IMR-90 (cell line): ENCODE measurements around the gene FCHSD2. TPM values are rescaled to one million over a fixed set of nuclear protein-coding genes. Genes with fewer than 3 reads are reported as not detected.

Source experiments
- ATAC-seq: fragments of 200-7000 bp; cut with Tn5 transposase; 2 replicates; pipeline ENCODE4 v1.9.1; 2020; ENCODE audit warnings: low read depth, mild to moderate bottlenecking, moderate library complexity
- BruUV-seq: library from RNA; stranded (reverse); fragments of 400-500 nt; replicated peaks from 2 replicates; lab custom pipeline; 2021; lab: Mats Ljungman, UMichigan
- CTCF ChIA-PET: fragments of 300-600 bp; formaldehyde crosslinking; extraction: SDS; loops from one replicate; lab custom pipeline; 2021; ENCODE audit warnings: antibody characterized with exemption; lab: Yijun Ruan, JAX
- POLR2A ChIA-PET: fragments of 300-600 bp; sonication (Branson Sonifier 250); formaldehyde crosslinking; loops from one replicate; lab custom pipeline; 2022; ENCODE audit warnings: antibody characterized with exemption; ENCODE audit not compliant: unreplicated experiment; lab: Charles Lee
- DNase-seq: peaks from one replicate; pipeline ENCODE4 v3.0.0; 2013
- H2AFZ ChIP-seq: replicated peaks from 2 replicates; pipeline ENCODE3; 2013; ENCODE audit warnings: low read length, mild to moderate bottlenecking; ENCODE audit not compliant: poor library complexity
- H2AK5ac ChIP-seq: 2 replicates; pipeline ENCODE4 v1.6.1; 2013; ENCODE audit warnings: low read depth, low read length, inconsistent platforms
- H2AK9ac ChIP-seq: replicated peaks from 2 replicates; pipeline ENCODE3; 2013; ENCODE audit warnings: mild to moderate bottlenecking, low read depth, low read length, moderate library complexity; ENCODE audit not compliant: poor library complexity
- H2BK120ac ChIP-seq: 2 replicates; pipeline ENCODE4 v1.6.1; 2013; ENCODE audit warnings: low read depth, low read length, inconsistent platforms
- H2BK15ac ChIP-seq: 3 replicates; pipeline ENCODE4 v1.6.1; 2013; ENCODE audit warnings: low read depth, low read length, inconsistent platforms
- H2BK20ac ChIP-seq: 2 replicates; pipeline ENCODE4 v1.6.1; 2013; ENCODE audit warnings: low read depth, mild to moderate bottlenecking, inconsistent platforms, low read length, moderate library complexity
- H2BK5ac ChIP-seq: 2 replicates; pipeline ENCODE4 v1.6.1; 2013; ENCODE audit warnings: mild to moderate bottlenecking, low read depth, low read length, inconsistent platforms; ENCODE audit not compliant: poor library complexity, severe bottlenecking
- H3K14ac ChIP-seq: replicated peaks from 2 replicates; pipeline ENCODE4 v1.6.1; 2013; ENCODE audit warnings: low read depth, low read length, inconsistent platforms
- H3K18ac ChIP-seq: 2 replicates; pipeline ENCODE4 v1.6.1; 2013; ENCODE audit warnings: low read depth, low read length, control low read depth
- H3K23ac ChIP-seq: 2 replicates; pipeline ENCODE4 v1.6.1; 2013; ENCODE audit warnings: low read depth, low read length, inconsistent platforms
- H3K27ac ChIP-seq: 2 replicates; pipeline ENCODE4 v1.5.1; 2013; ENCODE audit warnings: mild to moderate bottlenecking, control low read depth, low read length; ENCODE audit not compliant: insufficient read depth
- H3K27me3 ChIP-seq: 2 replicates; pipeline ENCODE4 v1.6.1; 2013; ENCODE audit warnings: low read length; ENCODE audit not compliant: control insufficient read depth, insufficient read depth
- H3K36me3 ChIP-seq: 2 replicates; pipeline ENCODE4 v1.6.1; 2013; ENCODE audit warnings: low read length, mixed read lengths; ENCODE audit not compliant: control insufficient read depth, insufficient read depth
- H3K4ac ChIP-seq: 2 replicates; pipeline ENCODE4 v1.6.1; 2013; ENCODE audit warnings: low read depth, low read length, inconsistent platforms
- H3K4me1 ChIP-seq: 2 replicates; pipeline ENCODE4 v1.6.1; 2013; ENCODE audit warnings: low read length, mixed read lengths; ENCODE audit not compliant: control insufficient read depth, insufficient read depth
- H3K4me2 ChIP-seq: 2 replicates; pipeline ENCODE4 v1.6.1; 2013; ENCODE audit warnings: low read depth, mild to moderate bottlenecking, control low read depth, low read length, moderate library complexity
- H3K4me3 ChIP-seq: 2 replicates; pipeline ENCODE4 v1.5.1; 2013; ENCODE audit warnings: low read depth, mild to moderate bottlenecking, control low read depth, low read length, moderate library complexity; ENCODE audit not compliant: insufficient read depth
- H3K56ac ChIP-seq: 2 replicates; pipeline ENCODE4 v1.6.1; 2013; ENCODE audit warnings: low read length, inconsistent platforms; ENCODE audit not compliant: insufficient read depth; ENCODE audit errors: extremely low read depth
- H3K79me1 ChIP-seq, 2 experiments: 2 replicates each; pipeline ENCODE4 v1.6.1; 2013; ENCODE audit warnings: low read length in 2 of 2, inconsistent platforms in 1 of 2, low read depth in 1 of 2
- H3K9ac ChIP-seq: 2 replicates; pipeline ENCODE4 v1.6.1; 2013; ENCODE audit warnings: low read depth, low read length, control low read depth
- H3K9me1 ChIP-seq: 2 replicates; pipeline ENCODE4 v1.6.1; 2013; ENCODE audit warnings: low read length, inconsistent platforms; ENCODE audit not compliant: insufficient read depth
- H3K9me3 ChIP-seq: 2 replicates; pipeline ENCODE4 v1.6.1; 2013; ENCODE audit warnings: low read length; ENCODE audit not compliant: control insufficient read depth, insufficient read depth
- H4K20me1 ChIP-seq: 2 replicates; pipeline ENCODE4 v1.6.1; 2013; ENCODE audit warnings: low read length, inconsistent platforms; ENCODE audit not compliant: insufficient read depth
- H4K5ac ChIP-seq: 2 replicates; pipeline ENCODE4 v1.6.1; 2013; ENCODE audit warnings: mild to moderate bottlenecking, low read depth, low read length, control low read depth
- H4K8ac ChIP-seq, 2 experiments: 2 replicates each; pipeline ENCODE4 v1.6.1; 2013; ENCODE audit warnings: low read depth in 2 of 2, low read length in 2 of 2, control low read depth in 1 of 2, inconsistent platforms in 1 of 2
- H4K91ac ChIP-seq: 2 replicates; pipeline ENCODE4 v1.6.1; 2013; ENCODE audit warnings: low read depth, low read length, inconsistent platforms; ENCODE audit not compliant: insufficient read depth
- POLR2A ChIP-seq: IDR thresholded peaks from 2 replicates; pipeline ENCODE4 v1.6.1; 2012; ENCODE audit warnings: mild to moderate bottlenecking, low read depth, low read length
- RCOR1 ChIP-seq: IDR thresholded peaks from 2 replicates; pipeline ENCODE4 v1.6.1; 2012; ENCODE audit warnings: mild to moderate bottlenecking, low read length, improper control_type of control experiment; ENCODE audit not compliant: insufficient replicate concordance
- WGBS, 2 experiments: methylation state at CpG; one replicate each; pipeline versions ENCODE4 v1.1.5 to v1.1.7; 2013; ENCODE audit warnings: missing lambda C conversion rate in 2 of 2; ENCODE audit not compliant: insufficient read length in 1 of 2; ENCODE audit errors: extremely low coverage in 2 of 2; 5-methylcytosine and 5-hydroxymethylcytosine counted together
- dilution Hi-C: fragments of 300-500 bp; cut with HindIII; formaldehyde crosslinking; loops from one replicate; pipeline ENCODE4 v1.14.3; 2018; ENCODE audit warnings: low sequenced_read_pairs; ENCODE audit not compliant: unreplicated experiment
- in situ Hi-C: fragments of 300-500 bp; cut with MboI; formaldehyde crosslinking; loops from 3 replicates; pipeline ENCODE4 v1.14.3; 2019; ENCODE audit warnings: low sequenced_read_pairs, inconsistent platforms, mixed read lengths
- intact Hi-C: fragments of 100-400 bp; cut with micrococcal nuclease; formaldehyde crosslinking; loops from 2 replicates; pipeline ENCODE4 v1.10.0; 2022
- polyA plus RNA-seq, 3 experiments: library from polyadenylated mRNA; depleted of rRNA; stranded (reverse); fragments of >200 nt; gene quantifications; 2 replicates each; pipeline ENCODE4 v1.2.3, GENCODE V29; 2012; ENCODE audit warnings: low replicate concordance in 1 of 3
- total RNA-seq: library from RNA; depleted of rRNA; stranded (reverse); fragments of >200 nt; gene quantifications from 2 replicates; pipeline ENCODE4 v1.2.3, GENCODE V29; 2012

FCHSD2 gene
- total and polyA plus RNA-seq, 2 of the 4 experiments (the other 2 are of a cell fraction), result 5.9 to 18.7 TPM

GRCh38 chr11:72996959-72997358 is 145.2 kb downstream of the FCHSD2 start:
- in situ Hi-C loops (no loop called here), intact Hi-C loops (no loop called here)
- POLR2A ChIA-PET, result no interaction called here

More at GRCh38 chr11:72996959-72997358, 145.2 kb downstream of the FCHSD2 start:
- Histone ChIP-seq H4K91ac (no peak overlapping the region), H3K56ac (no peak overlapping the region), H3K23ac (no peak overlapping the region), H3K18ac (no peak overlapping the region), H3K27ac (no peak overlapping the region), H3K4me1 (no peaks in the 10 kb centered on the region), H3K9me1 (no peaks in the 10 kb centered on the region; the same call in 1 of the 2 replicates), H2BK15ac (no peak overlapping the region), H4K8ac (no peak overlapping the region), H2BK120ac (no peak overlapping the region), H3K27me3 (no peaks in the 10 kb centered on the region), H3K4me3 (no peak overlapping the region), H2AFZ (no peak overlapping the region), H3K4me2 (no peak overlapping the region), H3K14ac (no peak overlapping the region), H3K9ac (no peak overlapping the region), H2BK20ac (no peak overlapping the region), H2AK9ac (no peak overlapping the region), H3K79me1 (peaks cover 6 to 23% of the 10 kb centered on the region in 2 experiments; a peak in 3 of 4 replicates), H4K20me1 (no peaks in the 10 kb centered on the region), H4K5ac (no peak overlapping the region), H3K9me3 (no peaks in the 10 kb centered on the region), H3K36me3 (no peaks in the 10 kb centered on the region), H3K4ac (no peak overlapping the region), H2BK5ac (no peak overlapping the region), H2AK5ac (no peak overlapping the region)
- 100% methylated on average over 1 of the region's 3 CpGs; no CpG with 5 or more reads in 1 of the 2 experiments for WGBS, 2 experiments
- CTCF ChIA-PET, result no interaction called here
- TF ChIP-seq RCOR1, result no peak
- no peak for TF ChIP-seq POLR2A
- ATAC-seq (no peak), DNase-seq (no peak)
- dilution Hi-C loops, result no loop called here
- no TSS peak for BruUV-seq
